NCI-H2227 treated with DMSO at 0.1 percent for 48 hours (cell line): Measurements from ENCODE around the gene SCYL3.
"Not testable (repeated sequence)": the region's sequence is repeated elsewhere in the genome, so short reads cannot be mapped to it uniquely, and the experiment has no call there.

ENCODE experiments used
- DNase-seq: peaks from one replicate; lab custom pipeline; 2025; lab: John Stamatoyannopoulos, UW

SCYL3 gene

GRCh38 chr1:169816617-169817016 lies 77.1 kb downstream of the SCYL3 start:
- DNase-seq: no peak

- no peak for DNase-seq
These were observed 79.4 kb downstream of the SCYL3 start for GRCh38 chr1:169814265-169814664.

- DNase-seq: no peak
These were observed 81.6 kb downstream of the SCYL3 start for GRCh38 chr1:169812131-169812530.

GRCh38 chr1:169811418-169812035 lies 82.2 kb downstream of the SCYL3 start:
- DNase-seq: not testable (repeated sequence)

GRCh38 chr1:169809370-169810095 lies 84.2 kb downstream of the SCYL3 start:
- DNase-seq: peak; percentile 35

- no peak for DNase-seq
These were observed 88.8 kb downstream of the SCYL3 start for GRCh38 chr1:169804941-169805340.

GRCh38 chr1:169802888-169803287 lies 90.8 kb downstream of the SCYL3 start:
- no peak for DNase-seq
